ENCODE results near the gene IL1RN. TPM values are rescaled to one million over a fixed set of nuclear protein-coding genes. Genes with fewer than 3 reads are reported as not detected.

IL1RN gene
- total and polyA plus RNA-seq, 2 of the 13 experiments (the other 11 are each of a cell fraction or from before 2014, with no cell fraction given), result 21.2 to 101 TPM

- Histone ChIP-seq H3K79me2 (ENCODE audit: insufficient read depth, low read length) (no peaks in the 10 kb centered on the region), H3K27ac (ENCODE audit: extremely low read length, insufficient read depth, low read length) (no peak overlapping the region), H3K9ac (ENCODE audit: insufficient read depth, low read depth, low read length) (peak overlapping the region; percentile 48; the same call in 1 of the 2 replicates), H4K20me1 (ENCODE audit: insufficient read depth, low read length) (no peaks in the 10 kb centered on the region), H2AFZ (ENCODE audit: low read length) (no peak overlapping the region), H3K36me3 (replicated peaks in 1 of 2; ENCODE audit: control insufficient read depth in 1 of 2, insufficient read depth in 2 of 2, low read length in 2 of 2) (no peaks in the 10 kb centered on the region), H3K4me2 (ENCODE audit: low read depth, low read length) (peak overlapping the region; percentile 63), H3K9me3 (ENCODE audit: low read length) (no peaks in the 10 kb centered on the region), H3K27me3 (ENCODE audit: control insufficient read depth in 1 of 2, insufficient read depth in 2 of 2, low read length in 2 of 2) (peaks cover 0 to 4% of the 10 kb centered on the region in 2 experiments; a peak in 2 of 5 replicates), H3K4me1 (ENCODE audit: insufficient read depth, low read length) (peaks cover 67% of the 10 kb centered on the region), H3K4me3 (replicated peaks in 1 of 3; ENCODE audit: insufficient read depth in 1 of 3, low read depth in 2 of 3, low read length in 3 of 3) (peak overlapping the region; percentile 32 to 59 (median 42))
- ATAC-seq (peak; percentile 33), DNase-seq (ENCODE audit: low spot score) (no peak), FAIRE-seq (no peak)
- 15% methylated on average over 2 of the region's 3 CpGs for WGBS (ENCODE audit: low lambda C conversion rate)
- ChIA-PET CTCF (ENCODE audit: low intra/inter-chr PET ratio, low total read pairs) (interaction anchor here (0.7 kb wide), 1 partner anchor 36 kb away, joined by 3 read pairs; no protein-coding TSS in a partner anchor), POLR2A (interaction anchor here (0.9 to 5.2 kb wide), 6 partner anchors 9 to 86 kb away, joined by 3 to 36 read pairs (median 16); partner anchors contain the start of gene IL1RN)
- in situ Hi-C loops (cut with HindIII; ENCODE audit: extremely low pct_ligation_motif_present, low pct_unique_long_range_greater_than_20kb) (no loop called here), intact Hi-C loops (cut with micrococcal nuclease; ENCODE audit: unreplicated experiment) (no loop called here)
- no TSS peak for BruUV-seq (replicated peaks)
- TF ChIP-seq HDAC6 (IDR thresholded peaks at IDR 0.05; ENCODE audit: low read depth, low read length) (no peak), SALL1 (CRISPR knock-in tag; IDR thresholded peaks at IDR 0.05) (no peak), HOXA3 (CRISPR knock-in tag; IDR thresholded peaks at IDR 0.05) (no peak), ZNF83 (CRISPR knock-in tag; IDR thresholded peaks at IDR 0.05; ENCODE audit: borderline replicate concordance) (no peak), PAF1 (CRISPR knock-in tag; IDR thresholded peaks at IDR 0.05) (no peak), SP1 (IDR thresholded peaks at IDR 0.05) (no peak), SP1 (CRISPR knock-in tag; IDR thresholded peaks at IDR 0.05) (no peak), SIN3A (IDR thresholded peaks at IDR 0.05; ENCODE audit: borderline replicate concordance, low read depth, low read length) (0 out of 2 replicates have a peak, but pooled peaks have one; percentile 11), ZNF574 (CRISPR knock-in tag; IDR thresholded peaks at IDR 0.05) (no peak), ARID4A (CRISPR knock-in tag; IDR thresholded peaks at IDR 0.05; ENCODE audit: borderline replicate concordance) (0 out of 2 replicates have a peak, but pooled peaks have one; percentile 7), DZIP1 (CRISPR knock-in tag; IDR thresholded peaks at IDR 0.05) (peak; percentile 2; the same call in 1 of the 2 replicates), ZBTB25 (CRISPR knock-in tag; IDR thresholded peaks at IDR 0.05) (no peak), ZNF10 (CRISPR knock-in tag; IDR thresholded peaks at IDR 0.05; ENCODE audit: borderline replicate concordance, low read depth) (no peak)
Observed at GRCh38 chr2:113174376-113174750, 47.0 kb downstream of the IL1RN start.
